Osteoblast (primary cell): Measurements from ENCODE around the gene JMJD6. TPM values are rescaled to one million over a fixed set of nuclear protein-coding genes. Genes with fewer than 3 reads are reported as not detected.

Experiments
- DNase-seq: peaks from one replicate; pipeline ENCODE4 v3.0.0; 2011; ENCODE audit warnings: low spot score, mixed read lengths; ENCODE audit not compliant: insufficient read length; ENCODE audit errors: missing footprints
- H2AFZ ChIP-seq: 2 replicates; pipeline ENCODE4 v1.6.0; 2011; ENCODE audit warnings: mild to moderate bottlenecking, low read length
- H3K27ac ChIP-seq: 2 replicates; pipeline ENCODE4 v1.5.1; 2011; ENCODE audit warnings: mild to moderate bottlenecking, low read depth, low read length, moderate library complexity
- H3K27me3 ChIP-seq: 2 replicates; pipeline ENCODE4 v1.6.0; 2012; ENCODE audit warnings: mild to moderate bottlenecking, control low read depth, inconsistent platforms, low read length, moderate library complexity; ENCODE audit not compliant: insufficient read depth
- H3K36me3 ChIP-seq: 2 replicates; pipeline ENCODE4 v1.5.1; 2011; ENCODE audit warnings: mild to moderate bottlenecking, low read length, control low read depth, moderate library complexity; ENCODE audit not compliant: insufficient read depth
- H3K4me1 ChIP-seq: 2 replicates; pipeline ENCODE4 v1.5.1; 2011; ENCODE audit warnings: mild to moderate bottlenecking, low read length, control low read depth, moderate library complexity; ENCODE audit not compliant: insufficient read depth
- H3K4me2 ChIP-seq: 2 replicates; pipeline ENCODE4 v1.6.0; 2011; ENCODE audit warnings: mild to moderate bottlenecking, low read length; ENCODE audit not compliant: insufficient read depth
- H3K4me3 ChIP-seq: fragments of 200-600 bp; sonication (generic); 3 replicates; pipeline ENCODE4 v1.5.1; 2012; ENCODE audit warnings: mild to moderate bottlenecking, low read length, inconsistent platforms; ENCODE audit not compliant: insufficient read depth
- H3K79me2 ChIP-seq: 2 replicates; pipeline ENCODE4 v1.6.0; 2012; ENCODE audit warnings: mild to moderate bottlenecking, low read length, control low read depth, inconsistent platforms; ENCODE audit not compliant: insufficient read depth
- H3K9me3 ChIP-seq: 2 replicates; pipeline ENCODE4 v1.5.1; 2011; ENCODE audit warnings: low read depth, low read length, control low read depth
- H4K20me1 ChIP-seq: 2 replicates; pipeline ENCODE4 v1.6.0; 2012; ENCODE audit warnings: mild to moderate bottlenecking, low read length, control low read depth; ENCODE audit not compliant: insufficient read depth
- CTCF ChIP-seq: IDR thresholded peaks from 2 replicates; pipeline ENCODE4 v1.5.1; 2011; ENCODE audit warnings: mild to moderate bottlenecking, low read depth, low read length, moderate library complexity; ENCODE audit errors: extremely low read depth
- total RNA-seq: library from RNA; depleted of rRNA; stranded (reverse); fragments of >200 nt; gene quantifications from 2 replicates; pipeline ENCODE4 v1.2.3, GENCODE V29; 2012

JMJD6 gene
- total RNA-seq, 1 donor = 18.8 TPM

- Histone ChIP-seq H2AFZ (no peak overlapping the region), H4K20me1 (peaks cover 69% of the 10 kb centered on the region), H3K9me3 (no peaks in the 10 kb centered on the region), H3K4me1 (peaks cover 42% of the 10 kb centered on the region), H3K4me3 (no peak overlapping the region), H3K36me3 (peaks cover 14% of the 10 kb centered on the region), H3K27me3 (no peaks in the 10 kb centered on the region), H3K4me2 (peak overlapping the region; percentile 58), H3K79me2 (peaks cover 99% of the 10 kb centered on the region), H3K27ac (no peak overlapping the region)
- no peak for DNase-seq
- TF ChIP-seq CTCF = no peak
Measured at GRCh38 chr17:76695059-76695831, 31.2 kb downstream of the JMJD6 start.

- Histone ChIP-seq H3K4me1 (peaks cover 37% of the 10 kb centered on the region), H3K27me3 (no peaks in the 10 kb centered on the region), H4K20me1 (peaks cover 72% of the 10 kb centered on the region), H2AFZ (no peak overlapping the region), H3K79me2 (peaks cover 98% of the 10 kb centered on the region), H3K4me3 (no peak overlapping the region), H3K36me3 (peaks cover 36% of the 10 kb centered on the region), H3K9me3 (no peaks in the 10 kb centered on the region), H3K27ac (no peak overlapping the region), H3K4me2 (no peak overlapping the region)
- DNase-seq = no peak
- TF ChIP-seq CTCF = no peak
Measured at GRCh38 chr17:76691379-76692191, 34.8 kb downstream of the JMJD6 start.

DNA sequence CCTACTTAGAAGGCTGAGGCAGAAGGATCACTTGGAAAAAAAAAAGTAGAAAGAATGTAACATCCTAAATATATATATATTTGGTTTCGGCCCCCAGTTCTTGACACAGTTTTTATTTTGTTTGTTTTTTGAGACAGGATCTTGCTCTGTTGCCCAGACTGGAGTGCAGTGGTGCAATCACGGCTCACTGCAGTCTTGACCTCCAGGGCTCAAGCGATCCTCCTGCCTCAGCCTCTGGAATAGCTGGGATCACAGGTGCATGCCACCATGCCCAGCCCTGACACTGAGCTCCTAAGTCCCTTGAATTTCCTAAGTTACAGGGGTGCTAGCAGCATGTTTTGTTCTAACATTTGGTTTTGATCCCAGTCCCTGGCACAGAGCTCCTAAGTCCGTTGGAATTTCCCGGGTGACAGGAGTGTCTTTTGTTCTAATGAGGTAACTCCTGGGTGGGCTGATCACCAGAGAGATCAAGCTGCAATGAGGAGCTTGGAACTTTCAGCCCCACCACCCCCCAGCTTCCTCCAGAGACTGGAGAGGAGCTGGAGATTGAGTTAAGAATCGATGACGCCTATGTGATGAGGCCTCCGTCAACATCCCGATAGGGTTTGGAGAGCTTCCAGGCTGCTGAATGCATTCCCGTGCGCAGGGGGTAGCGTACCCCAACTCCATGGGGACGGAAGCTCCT lies 35.7 kb downstream of the JMJD6 start:
- Histone ChIP-seq H3K27me3 (no peaks in the 10 kb centered on the region), H3K4me2 (no peak overlapping the region), H3K4me1 (peaks cover 36% of the 10 kb centered on the region), H3K79me2 (peaks cover 95% of the 10 kb centered on the region), H3K9me3 (no peaks in the 10 kb centered on the region), H3K36me3 (peaks cover 42% of the 10 kb centered on the region), H4K20me1 (peaks cover 68% of the 10 kb centered on the region), H3K4me3 (no peak overlapping the region), H3K27ac (no peak overlapping the region), H2AFZ (no peak overlapping the region)
- TF ChIP-seq CTCF = no peak
- DNase-seq = no peak

GRCh38 chr17:76689859-76690258 lies 36.5 kb downstream of the JMJD6 start:
- Histone ChIP-seq H3K79me2 (peaks cover 92% of the 10 kb centered on the region), H2AFZ (no peak overlapping the region), H3K27ac (peak overlapping the region; percentile 92)

More at GRCh38 chr17:76689859-76690258, 36.5 kb downstream of the JMJD6 start:
- Histone ChIP-seq H3K36me3 (peaks cover 44% of the 10 kb centered on the region), H4K20me1 (peaks cover 68% of the 10 kb centered on the region), H3K27me3 (no peaks in the 10 kb centered on the region), H3K4me1 (peaks cover 32% of the 10 kb centered on the region), H3K4me2 (no peak overlapping the region), H3K9me3 (no peaks in the 10 kb centered on the region), H3K4me3 (no peak overlapping the region)
- TF ChIP-seq CTCF = no peak
- no peak for DNase-seq
